ENCODE measurements around the gene TNFRSF11A. TPM values are rescaled to one million over a fixed set of nuclear protein-coding genes. Genes with fewer than 3 reads are reported as not detected.

The TNFRSF11A gene
- total RNA-seq, 1 experiment from 2014 or later = 3.2 TPM

- BruUV-seq (replicated peaks) = no TSS peak
- Histone ChIP-seq H3K79me2 (ENCODE audit: insufficient read depth, low read length) (no peaks in the 10 kb centered on the region), H3K4me2 (ENCODE audit: low read length) (no peak overlapping the region), H3K36me3 (ENCODE audit: control insufficient read depth in 1 of 2, insufficient read depth in 2 of 2, low read length in 2 of 2) (no peaks in the 10 kb centered on the region), H3K9ac (ENCODE audit: low read length) (no peak overlapping the region), H3K9me2 (ENCODE audit: insufficient read depth) (no peaks in the 10 kb centered on the region), H3K9me3 (ENCODE audit: control insufficient read depth in 1 of 2, insufficient read depth in 1 of 2, low read depth in 1 of 2, low read length in 2 of 2) (no peaks in the 10 kb centered on the region), H3K27me3 (ENCODE audit: insufficient read depth, low read length) (peaks cover 12% of the 10 kb centered on the region; the same call in 1 of the 2 replicates), H3K4me3 (replicated peaks in 1 of 2; ENCODE audit: low read depth in 1 of 2, low read length in 2 of 2) (no peak overlapping the region), H2AFZ (ENCODE audit: low read depth, low read length, poor library complexity, severe bottlenecking) (no peak overlapping the region), H4K20me1 (ENCODE audit: insufficient read depth) (no peaks in the 10 kb centered on the region), H3K4me1 (ENCODE audit: control insufficient read depth in 1 of 2, insufficient read depth in 2 of 2, low read length in 2 of 2) (no peaks in the 10 kb centered on the region; a peak in 1 of 4 replicates), H3K27ac (ENCODE audit: low read depth, low read length) (no peak overlapping the region)
- TF ChIP-seq FOSL1 (IDR thresholded peaks at IDR 0.05; ENCODE audit: low read depth) (no peak), ZNF274 (IDR thresholded peaks at IDR 0.05; ENCODE audit: low read depth, low read length) (no peak), EZH2phosphoT487 (IDR thresholded peaks at IDR 0.05; ENCODE audit: borderline replicate concordance) (no peak), REST (IDR thresholded peaks at IDR 0.05; ENCODE audit: low read depth) (no peak), ZBTB33 (IDR thresholded peaks at IDR 0.05; ENCODE audit: extremely low read depth, insufficient replicate concordance, low read length) (no peak), EZH2 (IDR thresholded peaks at IDR 0.05) (no peak), TCF7L2 (IDR thresholded peaks at IDR 0.05; ENCODE audit: borderline replicate concordance, extremely low read depth, insufficient read depth, insufficient read length) (no peak), CEBPB (IDR thresholded peaks at IDR 0.05; ENCODE audit: low read depth) (no peak), MAX (IDR thresholded peaks at IDR 0.05) (no peak), SIN3A (IDR thresholded peaks at IDR 0.05; ENCODE audit: low read depth) (no peak), ELF1 (IDR thresholded peaks at IDR 0.05; ENCODE audit: borderline replicate concordance, low read depth) (no peak), YY1 (IDR thresholded peaks at IDR 0.05; ENCODE audit: extremely low read depth, insufficient replicate concordance, low read depth, low read length) (no peak), RAD21 (IDR thresholded peaks at IDR 0.05; ENCODE audit: low read depth) (no peak), EGR1 (IDR thresholded peaks at IDR 0.05; ENCODE audit: low read depth) (no peak), ATF3 (IDR thresholded peaks at IDR 0.05) (no peak), POLR2A (IDR thresholded peaks at IDR 0.05; ENCODE audit: borderline replicate concordance, extremely low read depth, insufficient read depth, insufficient read length) (no peak), SP1 (IDR thresholded peaks at IDR 0.05; ENCODE audit: low read depth) (no peak), ZFX (IDR thresholded peaks at IDR 0.05) (no peak)
- ATAC-seq (no peak), DNase-seq (ENCODE audit: low read depth, low spot score) (no peak)
- POLR2A ChIA-PET = no interaction called here
- RAD21 ChIA-PET (ENCODE audit: low non-redundant PET in 1 of 2, low total read pairs in 2 of 2, uncharacterized antibody in 2 of 2, unreplicated experiment in 2 of 2) = no interaction called here
- intact Hi-C loops (cut with micrococcal nuclease) = no loop called here
- CTCF ChIA-PET = interaction anchor here (0.8 kb wide), 1 partner anchor 16 kb away, joined by 3 read pairs; no protein-coding TSS in a partner anchor
Measured at GRCh38 chr18:62331581-62332356, 6.7 kb downstream of the TNFRSF11A start.

Data from HCT116 (cell line).